Panc1 (cell line): ENCODE measurements around the gene TNFRSF18.

ENCODE experiments used
- POLR2AphosphoS5 ChIP-seq: IDR thresholded peaks from 2 replicates; pipeline ENCODE4 v1.6.1; 2012; ENCODE audit warnings: mild to moderate bottlenecking, low read depth, low read length, moderate library complexity
- TCF7L2 ChIP-seq: IDR thresholded peaks from 2 replicates; pipeline ENCODE4 v1.6.1; 2011; ENCODE audit warnings: mild to moderate bottlenecking, low read depth, low read length, inconsistent platforms
- TF ChIP-seq, protein P1 (sequence below): fragments of 450-650 bp; IDR thresholded peaks from 2 replicates; pipeline ENCODE4 v1.5.1; 2017; ENCODE audit warnings: mild to moderate bottlenecking

DNA sequence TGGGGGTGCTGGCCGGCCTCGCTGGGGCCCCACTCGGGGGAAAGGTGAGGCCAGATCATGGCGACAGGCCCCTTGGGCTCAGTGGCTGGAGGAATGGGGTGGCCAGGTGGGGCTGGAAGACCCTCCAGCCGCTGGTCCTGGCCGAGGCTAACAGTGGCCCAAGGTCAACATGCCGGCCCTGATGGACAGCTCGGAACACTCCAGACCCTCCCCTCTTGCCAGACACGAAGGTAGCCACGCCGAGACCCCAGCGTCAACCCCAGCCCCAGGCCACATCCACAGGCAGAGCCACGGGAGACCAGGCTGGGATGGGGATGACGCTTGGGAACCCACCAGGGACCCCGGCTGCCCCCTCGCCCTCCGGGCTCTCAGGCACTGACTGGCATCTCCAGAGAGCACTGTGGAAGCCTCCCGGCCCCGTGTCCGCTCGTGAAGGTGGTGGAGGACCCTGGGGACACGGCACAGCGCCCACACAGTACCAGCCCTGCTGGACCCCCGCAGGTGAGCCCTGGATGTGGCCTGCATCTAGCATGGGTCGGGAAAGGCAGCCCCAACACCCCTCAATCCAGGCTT is 41.0 kb upstream of the TNFRSF18 start:
- TF ChIP-seq POLR2AphosphoS5 (no peak), TCF7L2 (no peak)
- TF ChIP-seq, protein P1, sequence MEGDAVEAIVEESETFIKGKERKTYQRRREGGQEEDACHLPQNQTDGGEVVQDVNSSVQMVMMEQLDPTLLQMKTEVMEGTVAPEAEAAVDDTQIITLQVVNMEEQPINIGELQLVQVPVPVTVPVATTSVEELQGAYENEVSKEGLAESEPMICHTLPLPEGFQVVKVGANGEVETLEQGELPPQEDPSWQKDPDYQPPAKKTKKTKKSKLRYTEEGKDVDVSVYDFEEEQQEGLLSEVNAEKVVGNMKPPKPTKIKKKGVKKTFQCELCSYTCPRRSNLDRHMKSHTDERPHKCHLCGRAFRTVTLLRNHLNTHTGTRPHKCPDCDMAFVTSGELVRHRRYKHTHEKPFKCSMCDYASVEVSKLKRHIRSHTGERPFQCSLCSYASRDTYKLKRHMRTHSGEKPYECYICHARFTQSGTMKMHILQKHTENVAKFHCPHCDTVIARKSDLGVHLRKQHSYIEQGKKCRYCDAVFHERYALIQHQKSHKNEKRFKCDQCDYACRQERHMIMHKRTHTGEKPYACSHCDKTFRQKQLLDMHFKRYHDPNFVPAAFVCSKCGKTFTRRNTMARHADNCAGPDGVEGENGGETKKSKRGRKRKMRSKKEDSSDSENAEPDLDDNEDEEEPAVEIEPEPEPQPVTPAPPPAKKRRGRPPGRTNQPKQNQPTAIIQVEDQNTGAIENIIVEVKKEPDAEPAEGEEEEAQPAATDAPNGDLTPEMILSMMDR, result no peak
